ENCODE measurements around the gene METAP1D. TPM values are rescaled to one million over a fixed set of nuclear protein-coding genes. Genes with fewer than 3 reads are reported as not detected.
"Not testable (repeated sequence)": the region's sequence is repeated elsewhere in the genome, so short reads cannot be mapped to it uniquely, and the experiment has no call there.

METAP1D gene
- total and polyA plus RNA-seq, 2 experiments from 2014 or later = 4.1 to 6.9 TPM

DNA sequence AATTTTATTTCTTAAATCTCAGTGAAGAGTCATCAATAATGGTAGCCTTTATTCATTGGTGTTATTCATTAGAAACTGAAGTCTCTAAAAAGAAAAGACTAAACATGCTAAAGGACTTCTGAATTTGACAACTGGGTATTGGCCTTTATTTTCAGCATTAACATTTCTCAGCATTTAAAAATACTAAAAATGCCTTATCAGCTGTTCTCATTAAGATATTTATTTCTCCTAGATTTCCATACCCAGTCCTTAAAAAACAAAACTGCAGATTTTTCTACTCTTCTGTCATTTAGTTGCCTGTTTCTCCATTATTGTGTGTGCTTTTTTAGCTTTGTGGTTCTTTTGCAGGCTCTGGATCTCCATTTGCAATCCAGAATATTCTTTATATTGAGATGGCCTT is 31.2 kb upstream of the METAP1D start:
- Histone ChIP-seq H3K4me1 (ENCODE audit: insufficient read depth) (no peaks in the 10 kb centered on the region), H3K9me2 (ENCODE audit: insufficient read depth) (no peaks in the 10 kb centered on the region), H3K27ac (no peak overlapping the region), H3K9ac (no peak overlapping the region), H3K79me2 (ENCODE audit: insufficient read depth) (peaks cover 9% of the 10 kb centered on the region), H3K4me2 (ENCODE audit: unreplicated experiment) (no peak overlapping the region), H3K36me3 (ENCODE audit: low read depth) (peaks cover 21% of the 10 kb centered on the region), H3K9me3 (ENCODE audit: low read depth) (no peaks in the 10 kb centered on the region), H3F3A (ENCODE audit: insufficient read depth) (no peaks in the 10 kb centered on the region), H2AFZ (no peak overlapping the region), H3K27me3 (replicated peaks; ENCODE audit: insufficient read depth) (no peaks in the 10 kb centered on the region), H3K4me3 (no peak overlapping the region), H4K20me1 (ENCODE audit: insufficient read depth) (no peaks in the 10 kb centered on the region)
- in situ Hi-C loops (cut with MboI) = no loop called here
- no peak for DNase-seq
- TF ChIP-seq EZH2 (IDR thresholded peaks at IDR 0.05; ENCODE audit: insufficient read depth, poor library complexity, severe bottlenecking) (no peak), EZH2phosphoT487 (IDR thresholded peaks at IDR 0.05; ENCODE audit: insufficient read depth, low read depth) (no peak)

DNA sequence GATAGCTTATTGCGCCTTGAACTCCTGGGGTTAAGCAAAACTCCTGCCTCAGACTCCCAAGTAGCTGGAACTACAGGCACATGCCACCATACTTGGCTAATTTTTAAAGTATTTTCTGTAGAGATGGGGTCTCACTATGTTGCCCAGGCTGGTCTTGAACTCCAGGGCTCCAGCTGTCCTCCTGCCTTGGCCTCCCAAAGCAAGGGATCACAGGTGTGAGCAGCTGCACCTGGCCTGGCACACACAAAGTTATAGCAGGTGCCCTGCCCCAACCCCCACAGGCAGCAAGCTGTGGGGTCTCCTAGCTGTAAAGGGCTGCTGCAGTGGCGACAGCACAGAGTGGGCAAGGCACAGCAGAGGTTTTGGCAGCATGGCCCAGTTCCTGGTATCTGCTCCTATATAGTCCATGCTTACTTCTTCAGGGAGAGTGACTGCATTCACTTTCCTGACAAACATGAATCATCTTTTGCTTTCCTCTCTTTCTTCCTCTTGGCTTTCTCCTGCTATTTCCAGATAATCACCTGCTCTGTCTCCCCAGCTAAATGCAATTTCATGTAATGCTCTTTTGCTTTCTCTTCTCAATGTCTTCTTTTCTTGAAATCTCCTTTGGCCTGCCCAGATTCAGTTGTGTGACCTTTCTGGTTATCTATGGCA is 27.3 kb upstream of the METAP1D start:
- no peaks in the 10 kb centered on the region for H3K9me3 ChIP-seq (ENCODE audit: low read depth)
- 0 out of 2 replicates have a peak, but pooled peaks cover 4% of the 10 kb centered on the region for H3K36me3 ChIP-seq (ENCODE audit: low read depth)
- no peaks in the 10 kb centered on the region for H3K9me2 ChIP-seq (ENCODE audit: insufficient read depth)
- no peak overlapping the region for H3K4me3 ChIP-seq
- no peak for DNase-seq
- no peak overlapping the region for H2AFZ ChIP-seq
- in situ Hi-C loops (cut with MboI) = no loop called here
- no peaks in the 10 kb centered on the region for H3F3A ChIP-seq (ENCODE audit: insufficient read depth)
- no peak overlapping the region for H3K9ac ChIP-seq
- WGBS, 2 experiments (ENCODE audit: low coverage in 1 of 2, low lambda C conversion rate in 2 of 2, missing lambda C conversion rate in 2 of 2) = 98 to 100% methylated on average over 2 of the region's 2 CpGs
- TF ChIP-seq EZH2 (IDR thresholded peaks at IDR 0.05; ENCODE audit: insufficient read depth, poor library complexity, severe bottlenecking) (no peak), EZH2phosphoT487 (IDR thresholded peaks at IDR 0.05; ENCODE audit: insufficient read depth, low read depth) (no peak)
- no peaks in the 10 kb centered on the region for H4K20me1 ChIP-seq (ENCODE audit: insufficient read depth)
- H3K4me1 ChIP-seq (ENCODE audit: insufficient read depth) = no peaks in the 10 kb centered on the region
- 0 out of 2 replicates have a peak, but pooled peaks cover 10% of the 10 kb centered on the region for H3K79me2 ChIP-seq (ENCODE audit: insufficient read depth)
- H3K4me2 ChIP-seq (ENCODE audit: unreplicated experiment) = no peak overlapping the region
- no peak overlapping the region for H3K27ac ChIP-seq
- no peaks in the 10 kb centered on the region for H3K27me3 ChIP-seq (replicated peaks; ENCODE audit: insufficient read depth)

DNA sequence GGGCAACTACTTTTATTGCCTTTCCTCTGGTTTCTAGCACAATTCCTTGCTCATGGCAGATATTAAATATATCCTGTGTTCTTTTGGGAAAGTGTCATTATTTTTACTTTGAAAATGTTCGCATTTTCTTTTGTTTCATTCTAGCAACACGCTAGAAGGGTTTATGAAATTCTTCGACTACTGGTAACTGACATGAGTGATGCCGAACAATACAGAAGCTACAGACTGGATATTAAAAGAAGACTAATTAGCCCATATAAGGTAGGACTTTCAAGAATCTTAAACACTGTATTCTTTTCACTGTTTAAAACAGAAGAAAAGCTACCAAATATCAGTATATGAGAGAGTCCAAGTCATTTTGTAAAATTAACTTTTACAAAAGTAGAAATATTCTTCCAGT is 20.6 kb upstream of the METAP1D start:
- no peak overlapping the region for H3K27ac ChIP-seq
- H3K4me3 ChIP-seq = no peak overlapping the region
- in situ Hi-C loops (cut with MboI) = no loop called here
- no peaks in the 10 kb centered on the region for H3K9me2 ChIP-seq (ENCODE audit: insufficient read depth)
- peaks cover 14% of the 10 kb centered on the region; the same call in 1 of the 2 replicates for H3K36me3 ChIP-seq (ENCODE audit: low read depth)
- H3K4me1 ChIP-seq (ENCODE audit: insufficient read depth) = no peaks in the 10 kb centered on the region
- H3K9ac ChIP-seq = no peak overlapping the region
- H3K79me2 ChIP-seq (ENCODE audit: insufficient read depth) = 0 out of 2 replicates have a peak, but pooled peaks cover 10% of the 10 kb centered on the region
- H4K20me1 ChIP-seq (ENCODE audit: insufficient read depth) = no peaks in the 10 kb centered on the region
- no peak overlapping the region for H3K4me2 ChIP-seq (ENCODE audit: unreplicated experiment)
- 98 to 99% methylated on average over 4 of the region's 4 CpGs for WGBS, 2 experiments (ENCODE audit: low coverage in 1 of 2, low lambda C conversion rate in 2 of 2, missing lambda C conversion rate in 2 of 2)
- DNase-seq = no peak
- no peaks in the 10 kb centered on the region for H3K27me3 ChIP-seq (replicated peaks; ENCODE audit: insufficient read depth)
- no peak for TF ChIP-seq EZH2 (IDR thresholded peaks at IDR 0.05; ENCODE audit: insufficient read depth, poor library complexity, severe bottlenecking)
- TF ChIP-seq EZH2phosphoT487 (IDR thresholded peaks at IDR 0.05; ENCODE audit: insufficient read depth, low read depth) = no peak
- no peak overlapping the region for H2AFZ ChIP-seq
- H3F3A ChIP-seq (ENCODE audit: insufficient read depth) = 0 out of 2 replicates have a peak, but pooled peaks cover 6% of the 10 kb centered on the region
- no peaks in the 10 kb centered on the region for H3K9me3 ChIP-seq (ENCODE audit: low read depth)

DNA sequence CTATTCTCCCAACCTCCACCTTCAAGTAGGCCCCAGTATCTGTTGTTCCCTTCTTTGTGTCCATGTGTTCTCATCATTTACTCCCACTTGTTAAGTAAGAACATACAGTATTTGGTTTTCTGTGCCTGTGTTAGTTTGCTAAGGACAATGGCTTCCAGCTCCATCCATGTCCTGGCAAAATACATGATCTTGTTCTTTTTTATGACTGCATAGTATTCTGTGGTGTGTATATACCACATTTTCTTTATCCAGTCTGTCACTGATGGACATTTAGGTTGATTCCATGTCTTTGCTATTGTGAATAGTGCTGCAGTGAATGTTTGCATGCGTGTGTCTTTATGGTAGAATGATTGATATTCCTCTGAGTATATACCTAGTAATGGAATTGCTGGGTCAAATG is 15.8 kb upstream of the METAP1D start:
- H3K79me2 ChIP-seq (ENCODE audit: insufficient read depth); H3F3A ChIP-seq (ENCODE audit: insufficient read depth); H3K27ac ChIP-seq; H3K4me3 ChIP-seq; H4K20me1 ChIP-seq (ENCODE audit: insufficient read depth); DNase-seq; H3K9ac ChIP-seq; H3K4me1 ChIP-seq (ENCODE audit: insufficient read depth); H3K9me2 ChIP-seq (ENCODE audit: insufficient read depth); H2AFZ ChIP-seq; H3K27me3 ChIP-seq (replicated peaks; ENCODE audit: insufficient read depth); H3K4me2 ChIP-seq (ENCODE audit: unreplicated experiment); H3K9me3 ChIP-seq (ENCODE audit: low read depth); in situ Hi-C loops (cut with MboI): not testable (repeated sequence)
- peaks cover 11% of the 10 kb centered on the region; the same call in 1 of the 2 replicates for H3K36me3 ChIP-seq (ENCODE audit: low read depth)
- WGBS, 2 experiments (ENCODE audit: low coverage in 1 of 2, low lambda C conversion rate in 2 of 2, missing lambda C conversion rate in 2 of 2) = 93 to 100% methylated on average over 1 of the region's 1 CpG

DNA sequence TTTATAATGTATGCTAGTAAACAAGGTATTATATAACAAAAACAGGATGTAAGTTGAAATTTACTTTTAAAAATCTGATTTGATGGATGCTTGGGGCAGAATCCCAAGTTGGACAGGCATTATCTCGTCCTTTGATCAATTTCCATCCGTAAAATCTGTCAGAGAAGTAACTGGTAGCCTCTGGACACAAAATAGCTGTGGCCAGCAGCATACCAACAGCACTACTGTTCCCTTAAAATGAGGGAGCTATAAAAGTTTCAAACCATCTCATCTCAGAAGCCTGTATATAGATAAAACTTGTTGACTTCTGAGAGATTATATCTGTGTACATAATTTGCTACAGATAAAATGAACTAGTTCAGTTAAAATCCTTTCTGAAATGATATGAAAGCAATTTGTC is 14.7 kb upstream of the METAP1D start:
- Histone ChIP-seq H3K4me1 (ENCODE audit: insufficient read depth) (no peaks in the 10 kb centered on the region), H3K79me2 (ENCODE audit: insufficient read depth) (no peaks in the 10 kb centered on the region), H3K27ac (no peak overlapping the region), H3K9me3 (ENCODE audit: low read depth) (no peaks in the 10 kb centered on the region), H3K4me3 (no peak overlapping the region), H3K9me2 (ENCODE audit: insufficient read depth) (no peaks in the 10 kb centered on the region), H3K9ac (no peak overlapping the region), H4K20me1 (ENCODE audit: insufficient read depth) (no peaks in the 10 kb centered on the region), H3F3A (ENCODE audit: insufficient read depth) (0 out of 2 replicates have a peak, but pooled peaks cover 6% of the 10 kb centered on the region), H2AFZ (no peak overlapping the region), H3K27me3 (replicated peaks; ENCODE audit: insufficient read depth) (no peaks in the 10 kb centered on the region), H3K36me3 (ENCODE audit: low read depth) (no peaks in the 10 kb centered on the region), H3K4me2 (ENCODE audit: unreplicated experiment) (no peak overlapping the region)
- peak; percentile 22 for DNase-seq
- 92 to 98% methylated on average over 2 of the region's 2 CpGs for WGBS, 2 experiments (ENCODE audit: low coverage in 1 of 2, low lambda C conversion rate in 2 of 2, missing lambda C conversion rate in 2 of 2)
- no peak for TF ChIP-seq EZH2phosphoT487 (IDR thresholded peaks at IDR 0.05; ENCODE audit: insufficient read depth, low read depth)
- TF ChIP-seq EZH2 (IDR thresholded peaks at IDR 0.05; ENCODE audit: insufficient read depth, poor library complexity, severe bottlenecking) = no peak
- in situ Hi-C loops (cut with MboI) = no loop called here

All from GM23248 (cell line).